H1 (cell line): Measurements from ENCODE around the gene LARP1. TPM values are rescaled to one million over a fixed set of nuclear protein-coding genes. Genes with fewer than 3 reads are reported as not detected.
"Not testable (repeated sequence)": the region's sequence is repeated elsewhere in the genome, so short reads cannot be mapped to it uniquely, and the experiment has no call there.

ENCODE experiments used
- CTCF ChIA-PET: fragments of 300-600 bp; sonication (Branson Sonifier 250); formaldehyde crosslinking; loops from one replicate; lab custom pipeline; 2021; ENCODE audit not compliant: partially characterized antibody; lab: Charles Lee
- POLR2A ChIA-PET: fragments of 300-600 bp; sonication (Branson Sonifier 250); formaldehyde crosslinking; loops from one replicate; lab custom pipeline; 2021; ENCODE audit warnings: inconsistent platforms; ENCODE audit not compliant: partially characterized antibody; lab: Charles Lee
- DNase-seq, 2 experiments: peaks; one replicate each; pipeline versions ENCODE4 v3.0.0 to v3.0.0-alpha.2; 2010 to 2022; ENCODE audit warnings: low spot score in 2 of 2, low read depth in 1 of 2, mixed read lengths in 1 of 2
- FAIRE-seq: peaks from 2 replicates; lab custom pipeline; 2011; peaks lifted over from hg19 to GRCh38; lab: Jason Lieb, UNC
- H2AFZ ChIP-seq: 2 replicates; pipeline ENCODE4 v1.8.1; 2012; ENCODE audit warnings: low read length, inconsistent platforms
- H2AK5ac ChIP-seq: 2 replicates; pipeline ENCODE4 v1.6.1; 2013; ENCODE audit warnings: low read depth, low read length
- H2BK120ac ChIP-seq: replicated peaks from 2 replicates; pipeline ENCODE3; 2013; ENCODE audit warnings: low read depth, low read length, inconsistent platforms
- H2BK12ac ChIP-seq: 2 replicates; pipeline ENCODE4 v1.6.1; 2013; ENCODE audit warnings: low read depth, low read length
- H2BK15ac ChIP-seq: 2 replicates; pipeline ENCODE4 v1.6.1; 2013; ENCODE audit warnings: low read length
- H2BK20ac ChIP-seq: 2 replicates; pipeline ENCODE4 v1.6.1; 2013; ENCODE audit warnings: low read length
- H2BK5ac ChIP-seq: 2 replicates; pipeline ENCODE4 v1.6.1; 2013; ENCODE audit warnings: low read depth, low read length
- H3K14ac ChIP-seq: 2 replicates; pipeline ENCODE4 v1.6.1; 2013; ENCODE audit warnings: inconsistent platforms; ENCODE audit not compliant: insufficient read length
- H3K18ac ChIP-seq: 2 replicates; pipeline ENCODE4 v1.6.1; 2013; ENCODE audit warnings: low read length; ENCODE audit errors: extremely low read depth
- H3K23ac ChIP-seq: 2 replicates; pipeline ENCODE4 v1.6.1; 2013; ENCODE audit warnings: inconsistent platforms; ENCODE audit not compliant: insufficient read length
- H3K23me2 ChIP-seq: 2 replicates; pipeline ENCODE4 v1.6.1; 2013; ENCODE audit warnings: low read depth, low read length
- H3K27ac ChIP-seq: 2 replicates; pipeline ENCODE4 v1.6.1; 2011; ENCODE audit warnings: low read depth, low read length, inconsistent platforms
- H3K27me3 ChIP-seq, 4 experiments: replicated peaks in 1 of 4; 1 replicate in 1 of 4; 2 replicates in 3 of 4; pipeline versions ENCODE4 v1.6.1 to v1.8.1; 2011 to 2013; ENCODE audit warnings: low read length in 3 of 4, mild to moderate bottlenecking in 3 of 4, inconsistent platforms in 2 of 4, mixed read lengths in 2 of 4, moderate library complexity in 1 of 4; ENCODE audit not compliant: control insufficient read depth in 3 of 4, insufficient read depth in 3 of 4; ENCODE audit errors: extremely low read depth in 1 of 4
- H3K36me3 ChIP-seq, 4 experiments: 2 replicates each; pipeline versions ENCODE4 v1.6.1 to v1.8.1; 2011 to 2013; ENCODE audit warnings: mild to moderate bottlenecking in 4 of 4, low read length in 3 of 4, moderate library complexity in 2 of 4, control low read depth in 1 of 4, inconsistent platforms in 1 of 4; ENCODE audit not compliant: insufficient read depth in 4 of 4, control insufficient read depth in 2 of 4
- H3K4ac ChIP-seq: replicated peaks from 2 replicates; pipeline ENCODE3; 2013; ENCODE audit warnings: low read length, low read depth, mixed read lengths, inconsistent platforms; ENCODE audit not compliant: insufficient read length
- H3K4me1 ChIP-seq, 4 experiments: replicated peaks in 1 of 4; 1 replicate in 1 of 4; 2 replicates in 3 of 4; pipeline versions ENCODE4 v1.6.1 to v1.8.1; 2011 to 2013; ENCODE audit warnings: low read length in 3 of 4, inconsistent platforms in 2 of 4, mixed read lengths in 1 of 4; ENCODE audit not compliant: insufficient read depth in 4 of 4, control insufficient read depth in 3 of 4
- H3K4me2 ChIP-seq, 2 experiments: 2 replicates each; pipeline versions ENCODE4 v1.6.1 to v1.8.1; 2011 to 2013; ENCODE audit warnings: low read depth in 2 of 2, low read length in 2 of 2, control low read depth in 1 of 2, inconsistent platforms in 1 of 2, mild to moderate bottlenecking in 1 of 2; ENCODE audit not compliant: insufficient read depth in 1 of 2
- H3K4me3 ChIP-seq, 4 experiments: fragments of 200-600, 300-600 bp in 1 of 4; sonication (generic), shearing (Covaris generic), sonication (Bioruptor Twin) in 1 of 4; 2 replicates each; pipeline versions ENCODE4 v1.5.1 to v1.8.1; 2011 to 2016; ENCODE audit warnings: low read length in 4 of 4, low read depth in 3 of 4, control low read depth in 2 of 4, inconsistent platforms in 2 of 4, mild to moderate bottlenecking in 2 of 4, mixed read lengths in 1 of 4, moderate library complexity in 1 of 4; ENCODE audit not compliant: insufficient read depth in 2 of 4; ENCODE audit errors: extremely low read depth in 1 of 4
- H3K56ac ChIP-seq: replicated peaks from 2 replicates; pipeline ENCODE3; 2013; ENCODE audit warnings: low read depth, mild to moderate bottlenecking, mixed read lengths, low read length, inconsistent platforms; ENCODE audit not compliant: insufficient read length
- H3K79me1 ChIP-seq: 2 replicates; pipeline ENCODE4 v1.6.1; 2013; ENCODE audit warnings: low read depth, low read length, control low read depth
- H3K79me2 ChIP-seq, 2 experiments: 2 replicates each; pipeline versions ENCODE4 v1.6.1 to v1.8.1; 2012 to 2013; ENCODE audit warnings: low read length in 2 of 2, mild to moderate bottlenecking in 2 of 2, inconsistent platforms in 1 of 2; ENCODE audit not compliant: insufficient read depth in 2 of 2, control insufficient read depth in 1 of 2
- H3K9ac ChIP-seq, 4 experiments: replicated peaks in 1 of 4; 1 replicate in 1 of 4; 2 replicates in 3 of 4; pipeline versions ENCODE4 v1.6.1 to v1.8.1; 2011 to 2013; ENCODE audit warnings: low read depth in 3 of 4, low read length in 3 of 4, control low read depth in 2 of 4, mild to moderate bottlenecking in 2 of 4, moderate library complexity in 2 of 4, inconsistent platforms in 1 of 4; ENCODE audit errors: extremely low read depth in 1 of 4
- H3K9me3 ChIP-seq, 2 experiments: 2 replicates each; pipeline versions ENCODE4 v1.6.1 to v1.8.1; 2012 to 2013; ENCODE audit warnings: mild to moderate bottlenecking in 2 of 2, moderate library complexity in 2 of 2, control low read depth in 1 of 2, inconsistent platforms in 1 of 2, low read depth in 1 of 2, low read length in 1 of 2, mixed read lengths in 1 of 2; ENCODE audit not compliant: insufficient read depth in 2 of 2
- H4K20me1 ChIP-seq, 2 experiments: replicated peaks in 1 of 2; 2 replicates each; pipeline versions ENCODE3 to v1.8.1; 2011 to 2013; ENCODE audit warnings: inconsistent platforms in 2 of 2, low read length in 2 of 2, mild to moderate bottlenecking in 1 of 2; ENCODE audit not compliant: insufficient read depth in 2 of 2, control insufficient read depth in 1 of 2
- H4K5ac ChIP-seq: 2 replicates; pipeline ENCODE4 v1.6.1; 2013; ENCODE audit warnings: low read length, low read depth, mixed read lengths, inconsistent platforms; ENCODE audit not compliant: insufficient read length
- H4K8ac ChIP-seq: 2 replicates; pipeline ENCODE4 v1.8.0; 2013; ENCODE audit warnings: mild to moderate bottlenecking, moderate library complexity, low read length, inconsistent platforms; ENCODE audit not compliant: insufficient read depth; ENCODE audit errors: extremely low read depth
- H4K91ac ChIP-seq: replicated peaks from 2 replicates; pipeline ENCODE3; 2013; ENCODE audit warnings: low read length, mixed read lengths, inconsistent platforms; ENCODE audit not compliant: insufficient read length
- WGBS, 2 experiments: shearing (Covaris generic) in 1 of 2; methylation state at CpG; one replicate each; pipeline versions ENCODE4 v1.1.6 to v1.1.7; 2013 to 2015; ENCODE audit warnings: low lambda C conversion rate in 2 of 2, mixed read lengths in 2 of 2, inconsistent platforms in 1 of 2, low coverage in 1 of 2, missing lambda C conversion rate in 1 of 2; ENCODE audit not compliant: insufficient replicate concordance in 2 of 2, insufficient coverage in 1 of 2, insufficient read length in 1 of 2; ENCODE audit errors: extremely low coverage in 1 of 2, missing lambda C conversion rate in 1 of 2; 5-methylcytosine and 5-hydroxymethylcytosine counted together
- polyA plus RNA-seq, 7 experiments: library from polyadenylated mRNA; depleted of rRNA in 3 of 7; stranded (reverse) in 5 of 7; unstranded in 2 of 7; fragments of >200 nt in 5 of 7; fragments of 200-250 nt in 2 of 7; gene quantifications; 1 replicate in 5 of 7; 2 replicates in 1 of 7; 4 replicates in 1 of 7; pipeline versions ENCODE4 v1.2.1 to v1.2.3, GENCODE V29; 2011 to 2013; ENCODE audit warnings: missing spikeins in 2 of 7, mixed read lengths in 2 of 7
- total RNA-seq: library from RNA; stranded (reverse); fragmentation: NEBNext Ultra II Directional; extraction: Animal tissue kit (Norgen Biotek cat#: 25700); gene quantifications from 2 replicates; pipeline ENCODE4 v1.2.1, GENCODE V29; 2021

Gene LARP1
- total and polyA plus RNA-seq, 2 of the 8 experiments (the other 6 are each of a cell fraction or from before 2014, with no cell fraction given) = 106 to 422 TPM

DNA sequence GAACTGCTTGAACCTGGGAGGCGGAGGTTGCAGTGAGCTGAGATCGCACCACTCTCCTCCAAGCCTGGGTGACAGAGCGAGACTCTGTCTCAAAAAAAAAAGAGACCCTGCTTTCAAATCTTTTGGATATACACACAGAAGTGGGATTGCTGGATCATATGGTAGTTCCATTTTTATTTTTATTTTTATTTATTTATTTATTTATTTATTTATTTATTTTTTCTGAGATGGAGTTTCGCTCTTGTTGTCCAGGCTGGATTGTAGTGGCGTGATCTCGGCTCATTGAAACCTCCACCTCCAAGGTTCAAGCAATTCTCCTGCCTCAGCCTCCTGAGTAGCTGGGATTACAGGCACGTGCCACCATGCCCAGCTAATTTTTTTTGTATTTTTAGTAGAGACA is 19.8 kb upstream of the LARP1 start:
- H2BK5ac ChIP-seq, H3K36me3 ChIP-seq, H3K27ac ChIP-seq, H3K9ac ChIP-seq, H3K79me1 ChIP-seq, H2BK20ac ChIP-seq, H3K9me3 ChIP-seq, H3K27me3 ChIP-seq, H2AFZ ChIP-seq, H3K79me2 ChIP-seq, H3K4ac ChIP-seq, H4K20me1 ChIP-seq, H3K56ac ChIP-seq, H3K18ac ChIP-seq, H3K23me2 ChIP-seq, H3K4me1 ChIP-seq, H4K91ac ChIP-seq, H3K4me2 ChIP-seq, H4K5ac ChIP-seq, H2BK120ac ChIP-seq, FAIRE-seq, H2AK5ac ChIP-seq, H2BK12ac ChIP-seq, H3K23ac ChIP-seq, DNase-seq, H3K14ac ChIP-seq, H4K8ac ChIP-seq, H3K4me3 ChIP-seq, H2BK15ac ChIP-seq: not testable (repeated sequence)
- ChIA-PET POLR2A (interaction anchor here (1.3 kb wide), 1 partner anchor 10 kb away, joined by 3 read pairs; no protein-coding TSS in a partner anchor), CTCF (interaction anchor here (0.7 to 2.3 kb wide), 4 partner anchors 11 to 157 kb away, joined by 3 to 7 read pairs (median 4); no protein-coding TSS in a partner anchor)
- 96% methylated on average over 7 of the region's 7 CpGs; no CpG with 5 or more reads in 1 of the 2 experiments for WGBS, 2 experiments

GRCh38 chr5:154736372-154736771 is 18.8 kb upstream of the LARP1 start:
- FAIRE-seq, H2BK20ac ChIP-seq: not testable (repeated sequence)
- CTCF ChIA-PET = interaction anchor here (1.4 to 2.3 kb wide), 5 partner anchors 12 to 86 kb away, joined by 4 to 7 read pairs (median 5); no protein-coding TSS in a partner anchor

More at GRCh38 chr5:154736372-154736771, 18.8 kb upstream of the LARP1 start:
- not testable (repeated sequence) for H3K9me3 ChIP-seq, H3K4me1 ChIP-seq, H4K20me1 ChIP-seq, H3K27me3 ChIP-seq, H3K79me2 ChIP-seq, H2BK12ac ChIP-seq, H4K8ac ChIP-seq, H2AFZ ChIP-seq, DNase-seq, H2BK120ac ChIP-seq, H3K27ac ChIP-seq, H3K23me2 ChIP-seq, H3K23ac ChIP-seq, H3K4me2 ChIP-seq, H3K14ac ChIP-seq, H4K5ac ChIP-seq, H4K91ac ChIP-seq, H3K18ac ChIP-seq, H3K36me3 ChIP-seq, H3K56ac ChIP-seq, H3K79me1 ChIP-seq, H3K9ac ChIP-seq, H3K4me3 ChIP-seq, H2AK5ac ChIP-seq, H2BK15ac ChIP-seq, H2BK5ac ChIP-seq, H3K4ac ChIP-seq
- WGBS, 2 experiments = 82% methylated on average over 1 of the region's 1 CpG; no CpG with 5 or more reads in 1 of the 2 experiments
- POLR2A ChIA-PET = interaction anchor here (1.3 kb wide), 1 partner anchor 11 kb away, joined by 3 read pairs; no protein-coding TSS in a partner anchor
